ENCODE results near the gene PRKG1. TPM values are rescaled to one million over a fixed set of nuclear protein-coding genes. Genes with fewer than 3 reads are reported as not detected.

The PRKG1 gene
- total and polyA plus RNA-seq, 2 of the 8 experiments (the other 6 are each of a cell fraction or from before 2014, with no cell fraction given) = 4.2 to 15.2 TPM

DNA sequence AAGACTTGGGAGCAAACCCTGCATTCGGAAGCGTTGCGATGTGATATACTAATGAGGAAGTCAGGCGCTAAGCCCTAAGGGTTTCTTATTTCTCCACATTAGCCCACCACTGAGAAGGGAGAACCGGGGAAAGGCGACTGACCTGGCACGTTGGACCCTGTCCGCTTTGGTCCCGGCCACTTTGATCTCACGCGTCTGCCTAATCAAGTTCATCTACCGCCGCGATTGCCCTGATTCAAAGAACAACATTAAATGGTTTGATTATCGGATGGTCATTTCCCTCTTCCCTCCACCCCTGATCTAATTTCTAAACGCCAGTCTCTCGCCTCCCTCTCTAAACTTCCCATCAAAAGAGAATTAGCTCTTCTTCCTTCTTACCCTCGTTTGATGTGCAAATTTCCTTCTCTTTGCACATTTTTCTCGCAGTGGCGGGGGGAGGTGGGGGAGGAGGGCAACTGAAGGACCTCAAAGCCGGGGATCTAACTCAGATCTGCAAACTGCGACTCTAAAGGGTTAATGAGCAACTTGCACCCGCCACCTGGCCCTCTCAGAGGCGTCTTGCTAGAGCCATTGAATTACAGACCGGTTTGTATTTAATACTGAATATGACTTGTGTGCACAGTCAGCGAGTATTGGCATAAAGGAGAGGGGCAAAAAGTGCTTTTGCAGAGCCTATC, 1239.1 kb downstream of the PRKG1 start:
- H2BK15ac ChIP-seq (ENCODE audit: low read length) = no peak overlapping the region
- H2BK20ac ChIP-seq (ENCODE audit: low read length) = no peak overlapping the region
- peaks cover 4 to 8% (median 6%) of the 10 kb centered on the region in 4 experiments; a peak in 6 of 7 replicates for H3K4me1 ChIP-seq (replicated peaks in 1 of 4; ENCODE audit: control insufficient read depth in 3 of 4, insufficient read depth in 4 of 4, low read length in 3 of 4)
- H4K5ac ChIP-seq (ENCODE audit: insufficient read length, low read depth, low read length) = no peak overlapping the region
- H3K56ac ChIP-seq (replicated peaks; ENCODE audit: insufficient read length, low read depth, low read length) = no peak overlapping the region
- FAIRE-seq = no peak
- no peak overlapping the region for H3K4ac ChIP-seq (replicated peaks; ENCODE audit: insufficient read length, low read depth, low read length)
- H3K27ac ChIP-seq (ENCODE audit: low read depth, low read length) = no peak overlapping the region
- ChIA-PET CTCF (ENCODE audit: partially characterized antibody) (interaction anchor here (0.6 to 9.2 kb wide), 11 partner anchors 8 to 467 kb away, joined by 3 to 136 read pairs (median 3); no protein-coding TSS in a partner anchor), POLR2A (ENCODE audit: partially characterized antibody) (no interaction called here)
- H3K9me3 ChIP-seq (ENCODE audit: insufficient read depth in 2 of 2, low read depth in 1 of 2, low read length in 1 of 2) = no peaks in the 10 kb centered on the region
- peak in 1 of 2 experiments; percentile 50 for DNase-seq (ENCODE audit: low read depth in 1 of 2, low spot score in 2 of 2)
- peak overlapping the region; percentile 78 to 87 for H3K4me2 ChIP-seq (ENCODE audit: insufficient read depth in 1 of 2, low read depth in 2 of 2, low read length in 2 of 2)
- no peak overlapping the region; a peak in 1 of 7 replicates for H3K9ac ChIP-seq (replicated peaks in 1 of 4; ENCODE audit: extremely low read depth in 1 of 4, low read depth in 3 of 4, low read length in 3 of 4)
- no peak overlapping the region for H3K18ac ChIP-seq (ENCODE audit: extremely low read depth, low read length)
- H3K14ac ChIP-seq (ENCODE audit: insufficient read length) = no peak overlapping the region
- H3K79me1 ChIP-seq (ENCODE audit: low read depth, low read length) = no peaks in the 10 kb centered on the region
- no peak overlapping the region for H4K8ac ChIP-seq (ENCODE audit: extremely low read depth, insufficient read depth, low read length)
- no peak overlapping the region for H4K91ac ChIP-seq (replicated peaks; ENCODE audit: insufficient read length, low read length)
- H2AFZ ChIP-seq (ENCODE audit: low read length) = no peak overlapping the region
- no peak overlapping the region for H2BK120ac ChIP-seq (replicated peaks; ENCODE audit: low read depth, low read length)
- no peak overlapping the region for H2AK5ac ChIP-seq (ENCODE audit: low read depth, low read length)
- H3K4me3 ChIP-seq (ENCODE audit: extremely low read depth in 1 of 4, insufficient read depth in 2 of 4, low read depth in 3 of 4, low read length in 4 of 4) = peak overlapping the region; percentile 57 to 71 (median 66); a peak in 7 of 8 replicates
- H2BK5ac ChIP-seq (ENCODE audit: low read depth, low read length) = no peak overlapping the region
- peaks cover 52 to 83% (median 72%) of the 10 kb centered on the region in 4 experiments for H3K27me3 ChIP-seq (replicated peaks in 1 of 4; ENCODE audit: control insufficient read depth in 3 of 4, extremely low read depth in 1 of 4, insufficient read depth in 3 of 4, low read length in 3 of 4)
- no peaks in the 10 kb centered on the region for H3K36me3 ChIP-seq (ENCODE audit: control insufficient read depth in 2 of 4, insufficient read depth in 4 of 4, low read length in 3 of 4)
- H3K79me2 ChIP-seq (ENCODE audit: control insufficient read depth in 1 of 2, insufficient read depth in 2 of 2, low read length in 2 of 2) = no peaks in the 10 kb centered on the region
- peaks cover 8% of the 10 kb centered on the region; the same call in 1 of the 2 replicates for H3K23me2 ChIP-seq (ENCODE audit: low read depth, low read length)
- no peak for TF ChIP-seq POLR2A (IDR thresholded peaks at IDR 0.05; ENCODE audit: control extremely low read depth in 1 of 2, low read depth in 2 of 2, low read length in 2 of 2)
- peak; percentile 16 for TF ChIP-seq EZH2 (IDR thresholded peaks at IDR 0.05; ENCODE audit: low read depth, low read length, severe bottlenecking)
- peak; percentile 79; the same call in 1 of the 2 replicates for TF ChIP-seq TCF12 (IDR thresholded peaks at IDR 0.05; ENCODE audit: low read depth, low read length)
- 7% methylated on average over 26 of the region's 26 CpGs; no CpG with 5 or more reads in 1 of the 2 experiments for WGBS, 2 experiments (ENCODE audit: extremely low coverage in 1 of 2, insufficient coverage in 1 of 2, insufficient read length in 1 of 2, insufficient replicate concordance in 2 of 2, low coverage in 1 of 2, low lambda C conversion rate in 2 of 2, missing lambda C conversion rate in 1 of 2)
- no peak overlapping the region for H3K23ac ChIP-seq (ENCODE audit: insufficient read length)
- no peak overlapping the region for H2BK12ac ChIP-seq (ENCODE audit: low read depth, low read length)
- peaks cover 0 to 2% of the 10 kb centered on the region in 2 experiments for H4K20me1 ChIP-seq (replicated peaks in 1 of 2; ENCODE audit: control insufficient read depth in 1 of 2, insufficient read depth in 2 of 2, low read length in 2 of 2)

Measured in H1 (cell line).